Stimulated activated CD8-positive, alpha-beta memory T cell treated with anti-CD3 and anti-CD28 coated beads, Interleukin-15, amount 100 ng/mL, for 24 hours (primary cell): ENCODE data around the gene BACH2.

ENCODE experiments used
- DNase-seq: peaks from one replicate; pipeline ENCODE4 v3.0.0-alpha.2; 2020; ENCODE audit warnings: low read depth

BACH2 gene

GRCh38 chr6:89966913-89967312 is 329.7 kb downstream of the BACH2 start:
- no peak for DNase-seq

GRCh38 chr6:89966228-89966544 is 330.5 kb downstream of the BACH2 start:
- no peak for DNase-seq

- no peak for DNase-seq
These were observed 331.0 kb downstream of the BACH2 start for GRCh38 chr6:89965441-89966227.

GRCh38 chr6:89963391-89963790 is 333.3 kb downstream of the BACH2 start:
- no peak for DNase-seq

- DNase-seq: no peak
These were observed 335.2 kb downstream of the BACH2 start for GRCh38 chr6:89961481-89961880.

GRCh38 chr6:89959883-89960282 is 336.8 kb downstream of the BACH2 start:
- DNase-seq: no peak

- DNase-seq: no peak
These were observed 340.5 kb downstream of the BACH2 start for GRCh38 chr6:89956182-89956581.

GRCh38 chr6:89955364-89955763 is 341.3 kb downstream of the BACH2 start:
- no peak for DNase-seq

- no peak for DNase-seq
These were observed 341.9 kb downstream of the BACH2 start for GRCh38 chr6:89954721-89955148.

- DNase-seq: no peak
These were observed 344.0 kb downstream of the BACH2 start for GRCh38 chr6:89952686-89953085.

- DNase-seq: no peak
These were observed 344.5 kb downstream of the BACH2 start for GRCh38 chr6:89952105-89952671.

GRCh38 chr6:89951574-89952104 is 345.0 kb downstream of the BACH2 start:
- no peak for DNase-seq

- no peak for DNase-seq
These were observed 345.7 kb downstream of the BACH2 start for GRCh38 chr6:89950879-89951391.

GRCh38 chr6:89950446-89950845 is 346.2 kb downstream of the BACH2 start:
- DNase-seq: no peak

- DNase-seq: no peak
These were observed 347.8 kb downstream of the BACH2 start for GRCh38 chr6:89948876-89949275.

- DNase-seq: no peak
These were observed 351.7 kb downstream of the BACH2 start for GRCh38 chr6:89944826-89945407.

GRCh38 chr6:89944181-89944755 is 352.4 kb downstream of the BACH2 start:
- DNase-seq: no peak

GRCh38 chr6:89942601-89943000 is 354.0 kb downstream of the BACH2 start:
- DNase-seq: no peak

GRCh38 chr6:89941763-89942497 is 354.7 kb downstream of the BACH2 start:
- DNase-seq: no peak

GRCh38 chr6:89941031-89941762 is 355.4 kb downstream of the BACH2 start:
- DNase-seq: no peak
